ENCODE results near the gene ZMYND10. TPM values are rescaled to one million over a fixed set of nuclear protein-coding genes. Genes with fewer than 3 reads are reported as not detected.

Gene ZMYND10
- total RNA-seq, 2 experiments from 2014 or later = 1.7 to 2.8 TPM

GRCh38 chr3:50323092-50323600, 22.4 kb downstream of the ZMYND10 start:
- Histone ChIP-seq H2AFZ (ENCODE audit: low read length) (no peak overlapping the region), H3K4me1 (ENCODE audit: insufficient read depth, low read length, poor library complexity, severe bottlenecking) (peaks cover 34% of the 10 kb centered on the region), H3K79me2 (ENCODE audit: insufficient read depth, low read depth, low read length) (peaks cover 12% of the 10 kb centered on the region; the same call in 1 of the 2 replicates), H3K4me3 (ENCODE audit: low read depth, low read length, poor library complexity, severe bottlenecking) (no peak overlapping the region), H3K9me2 (ENCODE audit: insufficient read depth, low read length) (no peaks in the 10 kb centered on the region), H4K20me1 (ENCODE audit: insufficient read depth, low read length) (no peaks in the 10 kb centered on the region), H3K4me2 (ENCODE audit: low read length) (no peak overlapping the region), H3K27ac (ENCODE audit: low read depth, low read length, poor library complexity, severe bottlenecking) (no peak overlapping the region), H3K36me3 (ENCODE audit: insufficient read depth, low read length) (peaks cover 24% of the 10 kb centered on the region; the same call in 1 of the 2 replicates), H3K9me3 (ENCODE audit: low read length) (no peaks in the 10 kb centered on the region)
- DNase-seq (ENCODE audit: low spot score) = no peak
- ChIA-PET CTCF (ENCODE audit: unreplicated experiment) (interaction anchor here (1.9 kb wide), 1 partner anchor 31 kb away, joined by 5 read pairs; the partner anchor contains the start of gene IFRD2), POLR2A (interaction anchor here (1.2 kb wide), 1 partner anchor 27 kb away, joined by 3 read pairs; the partner anchor contains the start of gene NPRL2)
- intact Hi-C loops (cut with micrococcal nuclease; ENCODE audit: unreplicated experiment) = loop anchor here (5.0 kb wide), 1 partner anchor 96 kb away; no protein-coding TSS in a partner anchor
- no TSS peak for BruUV-seq (replicated peaks)
- TF ChIP-seq EZH2phosphoT487 (IDR thresholded peaks at IDR 0.05; ENCODE audit: borderline replicate concordance, low read depth, low read length) (no peak), CTCF (conservative IDR thresholded peaks at IDR 0.05; ENCODE audit: low read length) (no peak)

- H3K4me2 ChIP-seq (ENCODE audit: low read length) = peak within 1 kb of the TSS; percentile 73
- CTCF ChIA-PET (ENCODE audit: unreplicated experiment) = interaction anchor here (1.9 kb wide), 1 partner anchor 30 kb away, joined by 5 read pairs; the partner anchor contains the start of gene IFRD2
- intact Hi-C loops (cut with micrococcal nuclease; ENCODE audit: unreplicated experiment) = loop anchor here (5.0 kb wide), 1 partner anchor 95 kb away; no protein-coding TSS in a partner anchor
- H3K9me2 ChIP-seq (ENCODE audit: insufficient read depth, low read length) = no peaks in the 10 kb centered on the region
- no peaks in the 10 kb centered on the region for H4K20me1 ChIP-seq (ENCODE audit: insufficient read depth, low read length)
- BruUV-seq (replicated peaks) = no TSS peak
- no peak for TF ChIP-seq EZH2phosphoT487 (IDR thresholded peaks at IDR 0.05; ENCODE audit: borderline replicate concordance, low read depth, low read length)
- no peak for TF ChIP-seq CTCF (conservative IDR thresholded peaks at IDR 0.05; ENCODE audit: low read length)
- peak within 1 kb of the TSS; percentile 59; the same call in 1 of the 2 replicates for H2AFZ ChIP-seq (ENCODE audit: low read length)
- H3K79me2 ChIP-seq (ENCODE audit: insufficient read depth, low read depth, low read length) = peaks cover 9% of the 10 kb centered on the region; the same call in 1 of the 2 replicates
- POLR2A ChIA-PET = no interaction called here
- no peaks in the 10 kb centered on the region for H3K9me3 ChIP-seq (ENCODE audit: low read length)
- peaks cover 24% of the 10 kb centered on the region; the same call in 1 of the 2 replicates for H3K36me3 ChIP-seq (ENCODE audit: insufficient read depth, low read length)
- H3K4me3 ChIP-seq (ENCODE audit: low read depth, low read length, poor library complexity, severe bottlenecking) = peak within 1 kb of the TSS; percentile 72
- peaks cover 41% of the 10 kb centered on the region for H3K4me1 ChIP-seq (ENCODE audit: insufficient read depth, low read length, poor library complexity, severe bottlenecking)
- no peak for DNase-seq (ENCODE audit: low spot score)
- H3K27ac ChIP-seq (ENCODE audit: low read depth, low read length, poor library complexity, severe bottlenecking) = peak within 1 kb of the TSS; percentile 51
Measured at GRCh38 chr3:50322386-50323091, 23.0 kb downstream of the ZMYND10 start, which contains the start of gene HYAL2. Gene HYAL2 (minus strand): TSS chr3:50322745. CDS start chr3:50320489, 2,256 bp downstream.

All from OCI-LY7 (cell line).